ENCODE measurements around the gene GALK1. TPM values are rescaled to one million over a fixed set of nuclear protein-coding genes. Genes with fewer than 3 reads are reported as not detected.

Gene GALK1
- total RNA-seq, 1 experiment from 2014 or later: 36.7 TPM

GRCh38 chr17:75793460-75793859 lies 28.5 kb upstream of the GALK1 start:
- H2BK15ac ChIP-seq (ENCODE audit: low read depth, low read length): no peak overlapping the region
- no peak overlapping the region for H4K5ac ChIP-seq (ENCODE audit: insufficient read length, low read depth, low read length)
- H3K27ac Mint-ChIP-seq: no peak overlapping the region
- H3K4me1 Mint-ChIP-seq: no peaks in the 10 kb centered on the region
- H2AFZ ChIP-seq (ENCODE audit: low read length): no peak overlapping the region
- peaks cover 6% of the 10 kb centered on the region; the same call in 1 of the 2 replicates for H3K79me2 ChIP-seq (ENCODE audit: insufficient read depth, low read length)
- no peaks in the 10 kb centered on the region for H3K27me3 ChIP-seq (ENCODE audit: insufficient read depth, low read length)
- H3K27ac ChIP-seq (ENCODE audit: insufficient read length, low read depth, low read length): no peak overlapping the region
- no peaks in the 10 kb centered on the region for H3K9me3 Mint-ChIP-seq
- H3K27me3 Mint-ChIP-seq (ENCODE audit: low read depth): no peaks in the 10 kb centered on the region
- no peak overlapping the region for H2AK5ac ChIP-seq (ENCODE audit: insufficient read length, low read length)
- no peak overlapping the region for H3K18ac ChIP-seq (ENCODE audit: insufficient read length, low read depth, low read length)
- H3K4me1 ChIP-seq (ENCODE audit: insufficient read depth, low read length): no peaks in the 10 kb centered on the region
- H2BK5ac ChIP-seq (ENCODE audit: insufficient read length, low read length): no peak overlapping the region
- no peak overlapping the region for H3K4me2 ChIP-seq (ENCODE audit: insufficient read depth, insufficient read length, low read length)
- H3K4ac ChIP-seq (ENCODE audit: low read depth, low read length): no peak overlapping the region
- peaks cover 12 to 55% (median 52%) of the 10 kb centered on the region in 3 experiments; a peak in 6 of 7 replicates for H3K36me3 Mint-ChIP-seq (ENCODE audit: insufficient read depth in 1 of 3, low read depth in 3 of 3)
- H3K4me3 Mint-ChIP-seq: no peak overlapping the region
- H3K9ac ChIP-seq (ENCODE audit: extremely low read depth, insufficient read length, low read length): no peak overlapping the region
- H3K23ac ChIP-seq (ENCODE audit: insufficient read length, low read depth, low read length): no peak overlapping the region
- H2BK20ac ChIP-seq (ENCODE audit: low read depth, low read length, poor library complexity, severe bottlenecking): no peak overlapping the region
- H4K8ac ChIP-seq (replicated peaks; ENCODE audit: insufficient read length, low read depth, low read length): no peak overlapping the region
- no peaks in the 10 kb centered on the region for H3K9me3 ChIP-seq (ENCODE audit: control insufficient read depth, low read depth, low read length)
- no peak overlapping the region for H3K14ac ChIP-seq (ENCODE audit: insufficient read depth, low read length)
- H4K91ac ChIP-seq (ENCODE audit: insufficient read length, low read depth, low read length): no peak overlapping the region
- peaks cover 12% of the 10 kb centered on the region for H3K79me1 ChIP-seq (ENCODE audit: insufficient read depth, low read depth, low read length, poor library complexity, severe bottlenecking)
- no peaks in the 10 kb centered on the region for H4K20me1 ChIP-seq (ENCODE audit: control insufficient read depth, insufficient read depth, insufficient read length)
- H3K56ac ChIP-seq (ENCODE audit: insufficient read length, low read depth, low read length): no peak overlapping the region
- no peak overlapping the region for H2BK12ac ChIP-seq (ENCODE audit: insufficient read length, low read depth, low read length)
- no peak overlapping the region for H3T11ph ChIP-seq (ENCODE audit: low read length)
- TF ChIP-seq CTCF (conservative IDR thresholded peaks at IDR 0.05): no peak
- no peaks in the 10 kb centered on the region for H3K23me2 ChIP-seq (ENCODE audit: insufficient read length, low read depth, low read length, poor library complexity, severe bottlenecking)
- DNase-seq: no peak
- WGBS (ENCODE audit: extremely low coverage, insufficient read length, low lambda C conversion rate): no CpG with 5 or more reads among the region's 1 CpG
- no peak overlapping the region for H2BK120ac ChIP-seq (ENCODE audit: low read depth, low read length, poor library complexity, severe bottlenecking)
